Glutamatergic neuron (in vitro differentiated cells): ENCODE measurements around the gene NCSTN. TPM values are rescaled to one million over a fixed set of nuclear protein-coding genes. Genes with fewer than 3 reads are reported as not detected.

Experiments used
- DNase-seq: peaks from one replicate; pipeline ENCODE4 v3.0.0; 2022
- H3K27ac Mint-ChIP-seq: one replicate; pipeline ENCODE4 v1.8.0; 2020; ENCODE audit warnings: mild to moderate bottlenecking, mixed read lengths, inconsistent platforms; ENCODE audit not compliant: unreplicated experiment
- H3K27me3 Mint-ChIP-seq: one replicate; pipeline ENCODE4 v1.8.0; 2020; ENCODE audit warnings: mild to moderate bottlenecking, moderate library complexity, mixed read lengths, inconsistent platforms; ENCODE audit not compliant: unreplicated experiment
- H3K36me3 Mint-ChIP-seq: one replicate; pipeline ENCODE4 v1.8.0; 2020; ENCODE audit warnings: mild to moderate bottlenecking, mixed read lengths, inconsistent platforms; ENCODE audit not compliant: unreplicated experiment
- H3K4me1 Mint-ChIP-seq: one replicate; pipeline ENCODE4 v1.8.0; 2020; ENCODE audit warnings: mild to moderate bottlenecking, low read depth, mixed read lengths, inconsistent platforms; ENCODE audit not compliant: unreplicated experiment
- H3K4me3 Mint-ChIP-seq: one replicate; pipeline ENCODE4 v1.8.0; 2020; ENCODE audit warnings: mild to moderate bottlenecking, mixed read lengths, inconsistent platforms; ENCODE audit not compliant: unreplicated experiment
- H3K9me3 Mint-ChIP-seq: one replicate; pipeline ENCODE4 v1.8.0; 2020; ENCODE audit warnings: mild to moderate bottlenecking, moderate library complexity, mixed read lengths, inconsistent platforms; ENCODE audit not compliant: unreplicated experiment
- total RNA-seq: library from RNA; stranded (reverse); fragmentation: NEBNext Ultra II Directional; extraction: Animal tissue kit (Norgen Biotek cat#: 25700); gene quantifications from one replicate; pipeline ENCODE4 v1.2.1, GENCODE V29; 2021; ENCODE audit not compliant: unreplicated experiment
- TF ChIP-seq, protein P1 (sequence below): fragments of 200-600 bp; sonication (generic); IDR thresholded peaks from one replicate; pipeline ENCODE4 v1.5.0; 2021; ENCODE audit not compliant: partially characterized antibody, unreplicated experiment

Gene NCSTN
- total RNA-seq, 1 donor from 2014 or later, result 121 TPM

DNA sequence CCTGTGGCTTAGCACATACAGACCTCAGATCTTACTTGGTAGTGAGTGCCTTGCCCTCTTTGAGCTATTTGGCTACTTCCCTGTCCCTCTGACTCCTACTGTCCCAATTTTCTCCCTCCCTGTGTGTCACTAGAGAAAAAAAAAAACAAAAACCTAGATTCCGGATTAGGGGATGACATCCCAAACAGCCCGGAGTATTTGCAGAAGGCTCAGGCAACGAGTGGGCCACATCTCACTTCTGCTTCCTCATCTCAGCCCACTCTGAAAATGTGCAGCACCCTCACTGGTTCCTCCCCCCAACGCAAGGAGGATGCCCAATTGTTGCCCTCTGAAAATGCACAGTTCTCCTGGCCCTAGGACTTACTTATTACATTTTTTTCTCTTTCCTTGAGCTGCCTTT is 28.6 kb downstream of the NCSTN start:
- Mint-ChIP-seq H3K4me1 (peaks cover 45% of the 10 kb centered on the region), H3K27me3 (peaks cover 63% of the 10 kb centered on the region), H3K9me3 (peaks cover 79% of the 10 kb centered on the region), H3K36me3 (peaks cover 21% of the 10 kb centered on the region), H3K27ac (peak overlapping the region; percentile 96), H3K4me3 (peak overlapping the region; percentile 94)
- no peak for DNase-seq
- TF ChIP-seq, protein P1, sequence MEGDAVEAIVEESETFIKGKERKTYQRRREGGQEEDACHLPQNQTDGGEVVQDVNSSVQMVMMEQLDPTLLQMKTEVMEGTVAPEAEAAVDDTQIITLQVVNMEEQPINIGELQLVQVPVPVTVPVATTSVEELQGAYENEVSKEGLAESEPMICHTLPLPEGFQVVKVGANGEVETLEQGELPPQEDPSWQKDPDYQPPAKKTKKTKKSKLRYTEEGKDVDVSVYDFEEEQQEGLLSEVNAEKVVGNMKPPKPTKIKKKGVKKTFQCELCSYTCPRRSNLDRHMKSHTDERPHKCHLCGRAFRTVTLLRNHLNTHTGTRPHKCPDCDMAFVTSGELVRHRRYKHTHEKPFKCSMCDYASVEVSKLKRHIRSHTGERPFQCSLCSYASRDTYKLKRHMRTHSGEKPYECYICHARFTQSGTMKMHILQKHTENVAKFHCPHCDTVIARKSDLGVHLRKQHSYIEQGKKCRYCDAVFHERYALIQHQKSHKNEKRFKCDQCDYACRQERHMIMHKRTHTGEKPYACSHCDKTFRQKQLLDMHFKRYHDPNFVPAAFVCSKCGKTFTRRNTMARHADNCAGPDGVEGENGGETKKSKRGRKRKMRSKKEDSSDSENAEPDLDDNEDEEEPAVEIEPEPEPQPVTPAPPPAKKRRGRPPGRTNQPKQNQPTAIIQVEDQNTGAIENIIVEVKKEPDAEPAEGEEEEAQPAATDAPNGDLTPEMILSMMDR, result no peak

DNA sequence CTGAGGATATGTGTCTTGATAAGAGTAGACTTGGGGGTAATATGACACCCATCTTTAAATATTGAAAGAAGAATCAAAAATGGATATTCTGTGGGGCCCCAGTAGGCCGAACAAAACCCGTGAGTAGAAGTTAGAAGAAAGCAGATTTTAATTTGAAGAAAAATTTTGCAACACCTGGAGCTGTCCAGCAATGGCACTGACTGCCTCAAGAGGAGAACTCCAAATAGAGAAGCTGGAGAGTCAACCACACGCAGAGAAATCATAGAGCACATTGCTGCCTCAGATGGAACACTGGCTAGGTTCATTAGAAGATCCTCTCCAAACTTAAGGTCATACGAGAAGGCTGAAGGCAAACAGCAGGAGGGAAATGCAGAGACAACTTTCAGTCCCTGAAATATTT is 30.5 kb downstream of the NCSTN start:
- Mint-ChIP-seq H3K27me3 (peaks cover 47% of the 10 kb centered on the region), H3K4me3 (peak overlapping the region; percentile 96), H3K4me1 (peaks cover 51% of the 10 kb centered on the region), H3K27ac (peak overlapping the region; percentile 99), H3K36me3 (peaks cover 21% of the 10 kb centered on the region), H3K9me3 (peaks cover 63% of the 10 kb centered on the region)
- TF ChIP-seq, protein P1, result no peak
- DNase-seq, result no peak

DNA sequence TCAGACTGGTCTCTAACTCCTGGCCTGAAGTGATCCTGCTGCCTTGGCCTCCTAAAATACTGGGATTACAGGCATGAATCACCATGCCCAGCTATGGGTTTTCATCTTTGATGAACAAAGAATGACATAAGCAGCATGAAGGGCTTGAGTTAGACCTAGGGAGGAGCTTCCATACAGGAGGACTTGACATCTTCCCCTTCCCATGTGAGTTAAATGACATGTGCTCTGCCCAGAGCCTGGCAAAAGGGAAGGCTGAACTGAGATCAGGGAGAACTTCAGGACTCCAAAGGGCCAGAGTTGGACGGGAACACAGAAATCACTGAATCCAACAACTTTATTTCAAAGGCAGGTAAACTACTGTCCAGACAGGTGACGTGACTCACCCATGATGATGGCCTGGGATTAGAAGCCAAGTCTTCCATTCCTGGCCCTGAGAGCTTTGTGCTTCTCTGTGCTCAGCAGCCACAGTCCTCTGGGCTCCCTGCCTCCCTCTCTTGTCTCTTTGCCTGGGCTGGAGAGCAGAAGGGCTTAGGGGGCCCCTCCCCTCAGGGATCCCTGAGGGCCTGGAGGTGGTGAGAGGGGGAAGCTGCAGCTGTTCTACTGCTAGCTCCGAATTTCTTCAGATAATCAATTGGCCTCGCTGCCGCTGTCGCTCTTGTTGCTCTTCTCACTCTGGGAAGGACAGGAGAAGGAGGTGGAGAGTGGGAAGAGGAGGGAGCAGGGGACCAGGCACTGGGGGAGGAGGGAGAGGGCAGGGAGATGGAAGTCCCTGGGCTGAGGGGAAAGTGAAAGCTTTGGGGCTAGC is 31.3 kb downstream of the NCSTN start:
- H3K36me3 Mint-ChIP-seq, result peaks cover 21% of the 10 kb centered on the region
- TF ChIP-seq, protein P1, result no peak
- H3K27me3 Mint-ChIP-seq, result peaks cover 40% of the 10 kb centered on the region
- peak; percentile 88 for DNase-seq
- H3K27ac Mint-ChIP-seq, result peak overlapping the region; percentile 99
- peaks cover 57% of the 10 kb centered on the region for H3K9me3 Mint-ChIP-seq
- H3K4me3 Mint-ChIP-seq, result peak overlapping the region; percentile 96
- peaks cover 51% of the 10 kb centered on the region for H3K4me1 Mint-ChIP-seq

DNA sequence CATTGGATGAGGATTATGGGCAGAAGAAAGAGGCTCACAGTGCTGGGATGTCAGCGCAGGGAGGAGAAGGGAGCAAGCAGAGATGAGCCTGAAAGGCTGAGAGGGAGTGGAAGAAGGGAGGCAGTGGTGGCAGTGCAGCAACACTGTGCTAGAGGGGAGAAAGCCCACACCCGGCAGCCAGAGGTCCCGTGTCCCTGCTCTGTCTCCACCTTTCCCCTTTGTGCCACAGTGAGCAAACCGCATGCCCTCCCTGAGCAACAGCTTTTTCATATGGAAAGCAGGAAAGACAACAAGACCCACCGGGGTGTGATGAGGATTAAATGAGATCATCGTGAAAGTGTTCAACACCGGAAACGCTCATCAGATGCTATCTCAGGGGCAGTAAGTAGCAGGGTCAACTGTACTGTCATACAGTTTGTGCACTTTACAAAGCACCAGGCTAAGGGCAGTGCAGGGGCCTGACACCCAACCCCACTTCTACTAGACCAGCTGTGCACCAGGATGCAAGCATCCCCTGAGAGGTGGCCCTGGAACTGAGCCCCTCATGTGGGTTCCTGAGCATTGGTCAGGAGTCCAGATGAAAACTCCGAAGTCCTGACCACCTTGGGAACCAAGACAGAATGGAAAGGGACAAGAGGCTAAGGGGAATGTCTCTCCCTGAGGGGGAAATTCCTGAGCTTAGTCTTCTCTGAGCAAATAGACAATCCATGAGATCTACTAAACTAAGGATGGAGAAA is 32.8 kb downstream of the NCSTN start:
- Mint-ChIP-seq H3K4me1 (peaks cover 51% of the 10 kb centered on the region), H3K4me3 (peak overlapping the region; percentile 96), H3K27ac (peak overlapping the region; percentile 99), H3K36me3 (peaks cover 14% of the 10 kb centered on the region), H3K27me3 (peaks cover 34% of the 10 kb centered on the region), H3K9me3 (peaks cover 50% of the 10 kb centered on the region)
- TF ChIP-seq, protein P1, result no peak
- DNase-seq, result peak; percentile 40
